Measurements from ENCODE around the gene AKAP8L. TPM values are rescaled to one million over a fixed set of nuclear protein-coding genes. Genes with fewer than 3 reads are reported as not detected.

The AKAP8L gene
- total and polyA plus RNA-seq, 9 of the 15 experiments (the other 6 are each of a cell fraction or from before 2014, with no cell fraction given), result 2.4 to 116 (median 70.7) TPM

GRCh38 chr19:15421721-15422260 lies 3.0 kb upstream of the AKAP8L start:
- Histone ChIP-seq H3K9me1 (ENCODE audit: control insufficient read depth, insufficient read depth, low read length) (peaks cover 4% of the 10 kb centered on the region), H3K27me3 (ENCODE audit: control insufficient read depth in 2 of 2, insufficient read depth in 2 of 2, low read length in 2 of 2) (no peaks in the 10 kb centered on the region), H3K27ac (ENCODE audit: extremely low read depth, low read depth, low read length) (no peak overlapping the region), H4K20me1 (replicated peaks; ENCODE audit: control insufficient read depth, insufficient read depth, low read length) (peaks cover 7% of the 10 kb centered on the region), H3K79me2 (ENCODE audit: control insufficient read depth, insufficient read depth, low read length) (peaks cover 21% of the 10 kb centered on the region), H3K4me1 (replicated peaks in 1 of 2; ENCODE audit: control insufficient read depth in 2 of 2, insufficient read depth in 2 of 2, low read length in 2 of 2) (peaks cover 10 to 25% of the 10 kb centered on the region in 2 experiments; a peak in 4 of 5 replicates), H3K4me3 (no peak overlapping the region), H3K4me2 (ENCODE audit: insufficient read depth, low read length) (no peak overlapping the region), H3K36me3 (ENCODE audit: control insufficient read depth, insufficient read depth, low read length) (peaks cover 51% of the 10 kb centered on the region), H3K9ac (ENCODE audit: insufficient read depth in 1 of 2, low read depth in 2 of 2, low read length in 2 of 2) (peak overlapping the region in 1 of 2 experiments; percentile 31; a peak in 2 of 4 replicates), H3K9me3 (replicated peaks; ENCODE audit: control insufficient read depth, insufficient read depth, low read depth, low read length) (no peaks in the 10 kb centered on the region), H2AFZ (ENCODE audit: low read depth, low read length) (no peak overlapping the region)
- WGBS (ENCODE audit: insufficient coverage, low coverage, missing lambda C conversion rate), result 79% methylated on average over 15 of the region's 15 CpGs
- POLR2A ChIA-PET, result interaction anchor here (0.6 to 6.8 kb wide), 5 partner anchors 8 to 134 kb away, joined by 3 to 54 read pairs (median 5); no protein-coding TSS in a partner anchor
- ATAC-seq, result no peak
- peak; percentile 12; the same call in 1 of the 2 replicates for TF ChIP-seq RBFOX2 (IDR thresholded peaks at IDR 0.05; ENCODE audit: low read depth, low read length)
- TF ChIP-seq TCF3 (CRISPR knock-in tag; IDR thresholded peaks at IDR 0.05), result no peak
- TF ChIP-seq, protein P1, sequence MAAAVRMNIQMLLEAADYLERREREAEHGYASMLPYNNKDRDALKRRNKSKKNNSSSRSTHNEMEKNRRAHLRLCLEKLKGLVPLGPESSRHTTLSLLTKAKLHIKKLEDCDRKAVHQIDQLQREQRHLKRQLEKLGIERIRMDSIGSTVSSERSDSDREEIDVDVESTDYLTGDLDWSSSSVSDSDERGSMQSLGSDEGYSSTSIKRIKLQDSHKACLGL (CRISPR knock-in tag; IDR thresholded peaks at IDR 0.05; ENCODE audit: borderline replicate concordance, poor library complexity, severe bottlenecking), result no peak
- intact Hi-C loops (cut with micrococcal nuclease), result no loop called here
- no peak for FAIRE-seq
- BruUV-seq (replicated peaks), result no TSS peak
- in situ Hi-C loops (cut with MboI), result no loop called here
- CTCF ChIA-PET (ENCODE audit: low intra/inter-chr PET ratio), result no interaction called here
- no peak for DNase-seq (ENCODE audit: extremely low read depth in 1 of 4, low spot score in 3 of 4)

GRCh38 chr19:15421136-15421695 lies 2.4 kb upstream of the AKAP8L start:
- H3K4me1 ChIP-seq (replicated peaks in 1 of 2; ENCODE audit: control insufficient read depth in 2 of 2, insufficient read depth in 2 of 2, low read length in 2 of 2), result peaks cover 12 to 28% of the 10 kb centered on the region in 2 experiments; a peak in 4 of 5 replicates
- H3K9me3 ChIP-seq (replicated peaks; ENCODE audit: control insufficient read depth, insufficient read depth, low read depth, low read length), result no peaks in the 10 kb centered on the region
- peak overlapping the region in 1 of 2 experiments; percentile 14; a peak in 1 of 4 replicates for H3K9ac ChIP-seq (ENCODE audit: insufficient read depth in 1 of 2, low read depth in 2 of 2, low read length in 2 of 2)
- POLR2A ChIA-PET, result interaction anchor here (0.7 to 6.8 kb wide), 5 partner anchors 9 to 134 kb away, joined by 3 to 54 read pairs (median 6); no protein-coding TSS in a partner anchor
- no TSS peak for BruUV-seq (replicated peaks)
- ATAC-seq (no peak), DNase-seq (ENCODE audit: extremely low read depth in 1 of 4, low spot score in 3 of 4) (no peak), FAIRE-seq (no peak)
- in situ Hi-C loops (cut with MboI) (no loop called here), intact Hi-C loops (cut with micrococcal nuclease) (no loop called here)
- no peak overlapping the region for H3K4me2 ChIP-seq (ENCODE audit: insufficient read depth, low read length)
- H3K36me3 ChIP-seq (ENCODE audit: control insufficient read depth, insufficient read depth, low read length), result peaks cover 51% of the 10 kb centered on the region
- peaks cover 7% of the 10 kb centered on the region for H4K20me1 ChIP-seq (replicated peaks; ENCODE audit: control insufficient read depth, insufficient read depth, low read length)
- CTCF ChIA-PET (ENCODE audit: low intra/inter-chr PET ratio), result no interaction called here
- no peak overlapping the region for H3K4me3 ChIP-seq
- H3K27me3 ChIP-seq (ENCODE audit: control insufficient read depth in 2 of 2, insufficient read depth in 2 of 2, low read length in 2 of 2), result no peaks in the 10 kb centered on the region
- peaks cover 4% of the 10 kb centered on the region for H3K9me1 ChIP-seq (ENCODE audit: control insufficient read depth, insufficient read depth, low read length)
- H2AFZ ChIP-seq (ENCODE audit: low read depth, low read length), result no peak overlapping the region
- H3K79me2 ChIP-seq (ENCODE audit: control insufficient read depth, insufficient read depth, low read length), result peaks cover 27% of the 10 kb centered on the region
- no peak overlapping the region for H3K27ac ChIP-seq (ENCODE audit: extremely low read depth, low read depth, low read length)
- WGBS (ENCODE audit: insufficient coverage, low coverage, missing lambda C conversion rate), result 92% methylated on average over 12 of the region's 12 CpGs
- TF ChIP-seq KAT8 (IDR thresholded peaks at IDR 0.05; ENCODE audit: low read depth) (no peak), ZFP36 (IDR thresholded peaks at IDR 0.05; ENCODE audit: low read depth, low read length, partially characterized antibody) (no peak), ZBTB34 (CRISPR knock-in tag; IDR thresholded peaks at IDR 0.05) (no peak), CBX8 (IDR thresholded peaks at IDR 0.05; ENCODE audit: borderline replicate concordance, extremely low read depth, low read depth, low read length, poor library complexity, severe bottlenecking) (no peak), TEAD2 (tag; IDR thresholded peaks at IDR 0.05) (no peak), ZFP91 (CRISPR knock-in tag; IDR thresholded peaks at IDR 0.05) (no peak)
